PC-9 (cell line): Measurements from ENCODE around the gene RNF5. TPM values are rescaled to one million over a fixed set of nuclear protein-coding genes. Genes with fewer than 3 reads are reported as not detected.

Experiments used
- BruUV-seq: library from RNA; stranded (reverse); fragments of 400-500 nt; replicated peaks from 2 replicates; lab custom pipeline; 2021; lab: Mats Ljungman, UMichigan
- CTCF ChIA-PET: fragments of 300-600 bp; sonication (Branson Sonifier 250); formaldehyde crosslinking; loops from one replicate; lab custom pipeline; 2022; ENCODE audit warnings: antibody characterized with exemption; lab: Charles Lee
- POLR2A ChIA-PET: fragments of 300-600 bp; sonication (Branson Sonifier 250); formaldehyde crosslinking; loops from one replicate; lab custom pipeline; 2022; ENCODE audit warnings: antibody characterized with exemption; ENCODE audit not compliant: unreplicated experiment; lab: Charles Lee
- DNase-seq, 2 experiments: peaks; one replicate each; pipeline versions ENCODE4 v3.0.0 to v3.0.0-alpha.2; 2015 to 2022; ENCODE audit warnings: mixed read lengths in 1 of 2
- H2AFZ ChIP-seq: fragments of 200-600 bp; sonication (generic); 2 replicates; pipeline ENCODE4 v1.8.1; 2017; ENCODE audit warnings: antibody characterized with exemption
- H3F3A ChIP-seq: fragments of 200-600 bp; sonication (generic); 2 replicates; pipeline ENCODE4 v1.8.1; 2017; ENCODE audit warnings: antibody characterized with exemption, mild to moderate bottlenecking, low read depth; ENCODE audit not compliant: insufficient read depth
- H3K27ac ChIP-seq: fragments of 200-600 bp; sonication (generic); 2 replicates; pipeline ENCODE4 v1.6.1; 2016; ENCODE audit warnings: mixed run types
- H3K27me3 ChIP-seq: fragments of 200-600 bp; sonication (generic); 2 replicates; pipeline ENCODE4 v1.6.1; 2016; ENCODE audit warnings: low read depth, mixed run types; ENCODE audit not compliant: insufficient read depth
- H3K36me3 ChIP-seq: fragments of 200-600 bp; sonication (generic); 2 replicates; pipeline ENCODE4 v1.6.1; 2016; ENCODE audit warnings: low read depth, mixed run types
- H3K4me1 ChIP-seq: fragments of 200-600 bp; sonication (generic); replicated peaks from 2 replicates; pipeline ENCODE4 v1.6.1; 2016; ENCODE audit warnings: mixed run types; ENCODE audit not compliant: insufficient read depth
- H3K4me2 ChIP-seq: fragments of 200-600 bp; sonication (generic); 2 replicates; pipeline ENCODE4 v1.6.1; 2017; ENCODE audit warnings: mixed run types
- H3K4me3 ChIP-seq: fragments of 200-600 bp; sonication (generic); 2 replicates; pipeline ENCODE4 v1.6.1; 2016; ENCODE audit warnings: mixed run types
- H3K79me2 ChIP-seq: fragments of 200-600 bp; sonication (generic); 2 replicates; pipeline ENCODE4 v1.6.1; 2017; ENCODE audit warnings: low read depth, mixed run types
- H3K9me2 ChIP-seq: fragments of 200-600 bp; sonication (generic); 2 replicates; pipeline ENCODE4 v1.8.1; 2017; ENCODE audit warnings: mild to moderate bottlenecking; ENCODE audit not compliant: insufficient read depth
- H3K9me3 ChIP-seq: fragments of 200-600 bp; sonication (generic); 2 replicates; pipeline ENCODE4 v1.8.1; 2016; ENCODE audit warnings: low read depth; ENCODE audit not compliant: insufficient read depth
- H4K20me1 ChIP-seq: fragments of 200-600 bp; sonication (generic); 2 replicates; pipeline ENCODE4 v1.8.1; 2017; ENCODE audit not compliant: insufficient read depth
- CTCF ChIP-seq: fragments of 200-600 bp; sonication (generic); conservative IDR thresholded peaks from 2 replicates; pipeline ENCODE4 v1.6.1; 2017; ENCODE audit warnings: mixed run types, antibody characterized with exemption, mild to moderate bottlenecking, moderate library complexity
- EZH2 ChIP-seq: fragments of 200-600 bp; sonication (generic); IDR thresholded peaks from 2 replicates; pipeline ENCODE4 v1.8.0; 2017; ENCODE audit warnings: antibody characterized with exemption, low read depth
- intact Hi-C: fragments of 100-400 bp; cut with micrococcal nuclease; formaldehyde crosslinking; loops from one replicate; pipeline ENCODE4 v1.10.0; 2022; ENCODE audit not compliant: unreplicated experiment
- total RNA-seq: library from RNA; stranded (reverse); gene quantifications from 2 replicates; pipeline ENCODE4 v1.2.3, GENCODE V29; 2021

The RNF5 gene
- total RNA-seq, 1 experiment from 2014 or later = 45.6 TPM

- TF ChIP-seq CTCF (no peak), EZH2 (no peak)
Observed at GRCh38 chr6:32218167-32218566, 40.0 kb downstream of the RNF5 start.

DNA sequence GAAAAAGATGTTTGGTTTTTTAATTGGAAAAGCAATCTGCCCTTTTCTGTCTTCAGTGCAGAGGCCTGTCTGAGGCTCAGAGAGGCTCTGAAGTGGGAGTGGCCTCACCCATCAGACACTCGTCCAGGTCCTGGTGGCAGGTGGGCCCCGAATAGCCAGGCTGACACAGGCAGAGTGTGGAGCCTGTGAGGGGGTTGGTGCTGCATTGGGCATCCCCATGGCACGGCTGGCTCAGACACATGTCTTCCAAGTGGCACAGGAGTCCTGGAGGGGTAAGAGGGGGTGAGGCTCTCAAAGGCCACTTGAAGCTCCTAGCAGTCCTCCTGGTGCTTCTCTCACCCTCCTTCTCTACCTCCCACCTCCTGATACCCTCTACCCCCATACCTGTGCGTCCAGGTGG lies 41.8 kb downstream of the RNF5 start:
- Histone ChIP-seq H3K9me3 (no peaks in the 10 kb centered on the region), H3K36me3 (no peaks in the 10 kb centered on the region), H3K4me3 (no peak overlapping the region), H3K4me2 (no peak overlapping the region), H3K27ac (no peak overlapping the region), H3K9me2 (no peaks in the 10 kb centered on the region), H3K4me1 (no peaks in the 10 kb centered on the region), H3K79me2 (no peaks in the 10 kb centered on the region), H4K20me1 (no peaks in the 10 kb centered on the region), H3K27me3 (peaks cover 77% of the 10 kb centered on the region), H2AFZ (no peak overlapping the region), H3F3A (no peaks in the 10 kb centered on the region)
- no peak for DNase-seq
- intact Hi-C loops = no loop called here
- no TSS peak for BruUV-seq
- POLR2A ChIA-PET = interaction anchor here (0.6 kb wide), 1 partner anchor 757 kb away, joined by 7 read pairs; no protein-coding TSS in a partner anchor
- CTCF ChIA-PET = no interaction called here
- TF ChIP-seq EZH2 (no peak), CTCF (no peak)

More at GRCh38 chr6:32218167-32218566, 40.0 kb downstream of the RNF5 start:
- no peaks in the 10 kb centered on the region for H3F3A ChIP-seq
- H3K9me3 ChIP-seq = no peaks in the 10 kb centered on the region
- DNase-seq = no peak
- BruUV-seq = no TSS peak
- H3K79me2 ChIP-seq = no peaks in the 10 kb centered on the region
- H3K27ac ChIP-seq = no peak overlapping the region
- H3K9me2 ChIP-seq = no peaks in the 10 kb centered on the region
- no peaks in the 10 kb centered on the region for H3K36me3 ChIP-seq
- H4K20me1 ChIP-seq = no peaks in the 10 kb centered on the region
- intact Hi-C loops = no loop called here
- peaks cover 87% of the 10 kb centered on the region for H3K27me3 ChIP-seq
- H3K4me1 ChIP-seq = no peaks in the 10 kb centered on the region
- CTCF ChIA-PET = no interaction called here
- POLR2A ChIA-PET = no interaction called here
- H3K4me3 ChIP-seq = no peak overlapping the region
- H3K4me2 ChIP-seq = no peak overlapping the region
- no peak overlapping the region for H2AFZ ChIP-seq

DNA sequence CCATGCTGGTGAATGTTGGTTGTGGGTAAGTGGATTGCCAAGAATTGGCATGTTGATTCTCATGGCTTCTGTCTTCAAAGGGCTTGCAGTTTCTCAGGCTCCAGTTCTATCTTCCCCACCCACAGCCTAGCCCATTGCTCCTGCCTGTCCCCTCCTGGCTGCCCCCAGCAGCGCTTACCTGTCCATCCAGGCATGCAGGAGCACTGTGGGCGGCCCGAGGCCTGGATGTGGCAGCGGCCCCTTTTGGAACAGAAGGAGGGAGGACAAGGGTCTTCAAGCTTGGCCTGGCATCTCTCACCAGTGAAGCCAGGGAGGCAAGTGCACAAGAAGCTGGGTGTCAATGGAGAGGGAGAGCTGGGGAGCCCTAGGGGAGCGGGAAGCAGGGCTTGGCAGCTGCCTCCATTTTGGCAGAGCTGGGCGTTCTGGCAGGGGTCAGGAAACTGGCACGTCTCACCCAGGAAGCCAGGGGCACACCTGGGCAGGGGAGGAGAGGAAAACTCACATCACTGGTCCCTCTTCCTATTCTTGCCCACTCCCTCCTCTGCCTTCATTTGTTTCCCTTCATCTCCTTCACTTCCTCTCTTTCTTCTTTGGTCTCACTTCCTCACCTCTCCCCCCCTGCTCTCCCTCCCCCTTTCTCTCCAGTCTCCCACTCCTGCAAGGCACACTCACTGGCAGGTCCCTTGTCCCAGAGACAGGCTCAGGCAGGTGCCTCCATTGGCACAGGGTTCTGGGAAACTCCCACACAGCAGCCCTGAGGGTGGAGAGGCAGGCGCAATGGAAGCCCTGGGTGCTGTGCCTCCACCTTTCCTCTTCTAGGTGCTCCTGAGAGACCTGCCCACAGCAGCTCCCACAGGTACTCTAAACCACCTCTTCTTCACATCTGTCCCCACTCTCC lies 44.4 kb downstream of the RNF5 start:
- H2AFZ ChIP-seq = no peak overlapping the region
- POLR2A ChIA-PET = no interaction called here
- CTCF ChIA-PET = no interaction called here

More for the DNA sequence above, 44.4 kb downstream of the RNF5 start:
- no peak overlapping the region for H3K4me2 ChIP-seq
- H3K27me3 ChIP-seq = peaks cover 55% of the 10 kb centered on the region
- intact Hi-C loops = no loop called here
- no peaks in the 10 kb centered on the region for H3K79me2 ChIP-seq
- BruUV-seq = no TSS peak
- H3F3A ChIP-seq = no peaks in the 10 kb centered on the region
- no peaks in the 10 kb centered on the region for H3K36me3 ChIP-seq
- no peaks in the 10 kb centered on the region for H3K9me2 ChIP-seq
- no peak overlapping the region for H3K27ac ChIP-seq
- H3K9me3 ChIP-seq = no peaks in the 10 kb centered on the region
- DNase-seq = no peak
- H3K4me3 ChIP-seq = no peak overlapping the region
- TF ChIP-seq CTCF = no peak
- no peak for TF ChIP-seq EZH2
- H3K4me1 ChIP-seq = no peaks in the 10 kb centered on the region
- H4K20me1 ChIP-seq = no peaks in the 10 kb centered on the region
